IPS-NIHi11 (cell line): ENCODE results near the gene ELOVL1.

ENCODE experiments used
- DNase-seq: peaks from one replicate; pipeline ENCODE4 v3.0.0; 2012; ENCODE audit warnings: mixed read lengths, low spot score

ELOVL1 gene

GRCh38 chr1:43354936-43355335, 12.9 kb downstream of the ELOVL1 start:
- no peak for DNase-seq

GRCh38 chr1:43354471-43354870, 13.3 kb downstream of the ELOVL1 start:
- DNase-seq, result no peak

- no peak for DNase-seq
Observed at GRCh38 chr1:43352881-43353280, 14.9 kb downstream of the ELOVL1 start.

GRCh38 chr1:43352351-43352705, 15.5 kb downstream of the ELOVL1 start:
- no peak for DNase-seq

- DNase-seq, result no peak
Observed at GRCh38 chr1:43351421-43352350, 16.1 kb downstream of the ELOVL1 start.

GRCh38 chr1:43350976-43351375, 16.8 kb downstream of the ELOVL1 start:
- DNase-seq, result no peak

GRCh38 chr1:43349594-43350306, 18.1 kb downstream of the ELOVL1 start:
- no peak for DNase-seq

- peak; percentile 99 for DNase-seq
Observed at GRCh38 chr1:43348809-43349593, 18.8 kb downstream of the ELOVL1 start.

- peak; percentile 55 for DNase-seq
Observed at GRCh38 chr1:43348343-43348808, 19.4 kb downstream of the ELOVL1 start.

- DNase-seq, result no peak
Observed at GRCh38 chr1:43346636-43347035, 21.2 kb downstream of the ELOVL1 start.

GRCh38 chr1:43345120-43345519, 22.7 kb downstream of the ELOVL1 start:
- no peak for DNase-seq

- DNase-seq, result no peak
Observed at GRCh38 chr1:43344267-43344850, 23.5 kb downstream of the ELOVL1 start.

- DNase-seq, result no peak
Observed at GRCh38 chr1:43340559-43340958, 27.3 kb downstream of the ELOVL1 start.

- DNase-seq, result no peak
Observed at GRCh38 chr1:43339584-43340232, 28.1 kb downstream of the ELOVL1 start.

GRCh38 chr1:43338001-43338400, 29.8 kb downstream of the ELOVL1 start:
- no peak for DNase-seq

GRCh38 chr1:43337588-43337987, 30.2 kb downstream of the ELOVL1 start, which contains the start of gene MPL:
MPL (plus strand) TSS chr1:43337818; CDS start chr1:43337849, 31 bp downstream.
- no peak for DNase-seq

- no peak for DNase-seq
Observed at GRCh38 chr1:43334453-43335205, 33.2 kb downstream of the ELOVL1 start.

GRCh38 chr1:43331688-43332087, 36.1 kb downstream of the ELOVL1 start:
- no peak for DNase-seq

- DNase-seq, result peak; percentile 58
Observed at GRCh38 chr1:43329995-43330751, 37.6 kb downstream of the ELOVL1 start.
